Forelimb muscle (tissue), 1 donor: ENCODE results near the gene AP4M1. TPM values are rescaled to one million over a fixed set of nuclear protein-coding genes. Genes with fewer than 3 reads are reported as not detected.

ENCODE experiments used
- DNase-seq: peaks from one replicate; pipeline ENCODE4 v3.0.0-alpha.2; 2013; ENCODE audit warnings: low read depth
- polyA plus RNA-seq: library from polyadenylated mRNA; unstranded; fragments of 120-200 nt; gene quantifications from one replicate; pipeline ENCODE4 v1.2.1, GENCODE V29; 2013; ENCODE audit not compliant: insufficient read length

Gene AP4M1
- polyA plus RNA-seq, 1 donor: 22.0 TPM

GRCh38 chr7:100157334-100158228 lies 56.1 kb downstream of the AP4M1 start:
- no peak for DNase-seq

Other genes starting within 250 kb of the AP4M1 start
- gene OR2AE1, start 224.6 kb upstream of the AP4M1 start, polyA plus RNA-seq: not detected
- gene TRIM4, start 182.1 kb upstream of the AP4M1 start, polyA plus RNA-seq: 14.3 TPM
- 0.32 TPM for gene GJC3, start 172.0 kb upstream of the AP4M1 start, polyA plus RNA-seq
- gene AZGP1, start 125.6 kb upstream of the AP4M1 start, polyA plus RNA-seq: 13.2 TPM
- 37.6 TPM for gene ZKSCAN1, start 86.0 kb upstream of the AP4M1 start, polyA plus RNA-seq
- gene ZSCAN21, start 51.9 kb upstream of the AP4M1 start, polyA plus RNA-seq: 11.5 TPM
- 27.2 TPM for gene ZNF3, start 19.9 kb upstream of the AP4M1 start, polyA plus RNA-seq
- 78.2 TPM for gene COPS6, start 12.7 kb upstream of the AP4M1 start, polyA plus RNA-seq
- gene MCM7, start 246 bp upstream of the AP4M1 start, polyA plus RNA-seq: 62.4 TPM
- 35.3 TPM for gene TAF6, start 17.7 kb downstream of the AP4M1 start, polyA plus RNA-seq
- 33.8 TPM for gene CNPY4, start 18.0 kb downstream of the AP4M1 start, polyA plus RNA-seq
- 1.5 TPM for gene MBLAC1, start 25.3 kb downstream of the AP4M1 start, polyA plus RNA-seq
- gene LAMTOR4, start 47.3 kb downstream of the AP4M1 start, polyA plus RNA-seq: 54.1 TPM
- gene TRAPPC14, start 57.1 kb downstream of the AP4M1 start, polyA plus RNA-seq: 13.0 TPM
- gene GAL3ST4, start 67.0 kb downstream of the AP4M1 start, polyA plus RNA-seq: 9.2 TPM
- 6.3 TPM for gene GPC2, start 75.7 kb downstream of the AP4M1 start, polyA plus RNA-seq
- gene STAG3, start 76.3 kb downstream of the AP4M1 start, polyA plus RNA-seq: 21.2 TPM
- 9.1 TPM for gene PVRIG, start 118.3 kb downstream of the AP4M1 start, polyA plus RNA-seq
- 5.7 TPM for gene SPDYE3, start 206.1 kb downstream of the AP4M1 start, polyA plus RNA-seq